AG04449 (cell line): ENCODE data around the gene VCL.
A peak's percentile ranks its signal among the peaks of the same experiment; 100 is the strongest.
"Not testable (repeated sequence)": the region's sequence is repeated elsewhere in the genome, so short reads cannot be mapped to it uniquely, and the experiment has no call there.

Experiments
- CTCF ChIA-PET: fragments of 350-600 bp; formaldehyde crosslinking; extraction: SDS; loops from one replicate; lab custom pipeline; 2021; ENCODE audit warnings: antibody characterized with exemption; lab: Yijun Ruan, JAX
- POLR2A ChIA-PET: fragments of 400-600, 350-600 bp; formaldehyde crosslinking; extraction: SDS; loops from one replicate; lab custom pipeline; 2020; ENCODE audit warnings: antibody characterized with exemption, inconsistent platforms; lab: Yijun Ruan, JAX
- DNase-seq: peaks from one replicate; pipeline ENCODE4 v3.0.0-alpha.2; 2010; ENCODE audit warnings: low read depth, low spot score
- H3K4me3 ChIP-seq: 2 replicates; pipeline ENCODE4 v1.5.1; 2011; ENCODE audit warnings: low read depth, mild to moderate bottlenecking, control low read depth, low read length
- CTCF ChIP-seq: IDR thresholded peaks from one replicate; pipeline ENCODE4 v1.5.1; 2011; ENCODE audit warnings: mild to moderate bottlenecking, moderate library complexity, low read length, control low read depth, inconsistent platforms; ENCODE audit not compliant: insufficient read depth; ENCODE audit errors: missing control alignments

Gene VCL

GRCh38 chr10:74011017-74011416 lies 13.1 kb downstream of the VCL start:
- H3K4me3 ChIP-seq, result peak overlapping the region; percentile 9; the same call in 1 of the 2 replicates
- no peak for DNase-seq
- ChIA-PET CTCF (interaction anchor here (0.7 to 2.2 kb wide), 5 partner anchors 11 to 81 kb away, joined by 3 to 9 read pairs (median 4); no protein-coding TSS in a partner anchor), POLR2A (no interaction called here)
- TF ChIP-seq CTCF, result no peak

GRCh38 chr10:74011770-74012169 lies 13.9 kb downstream of the VCL start:
- TF ChIP-seq CTCF, result no peak
- POLR2A ChIA-PET, result no interaction called here
- no peak for DNase-seq

GRCh38 chr10:74012480-74012879 lies 14.6 kb downstream of the VCL start:
- TF ChIP-seq CTCF, result no peak
- no peak for DNase-seq
- CTCF ChIA-PET, result interaction anchor here (0.9 to 2.3 kb wide), 9 partner anchors 11 to 163 kb away, joined by 3 to 9 read pairs (median 4); no protein-coding TSS in a partner anchor
- no peak overlapping the region for H3K4me3 ChIP-seq
- POLR2A ChIA-PET, result no interaction called here

More at GRCh38 chr10:74011770-74012169, 13.9 kb downstream of the VCL start:
- CTCF ChIA-PET, result interaction anchor here (0.9 to 2.3 kb wide), 7 partner anchors 10 to 125 kb away, joined by 3 to 9 read pairs (median 5); no protein-coding TSS in a partner anchor
- no peak overlapping the region for H3K4me3 ChIP-seq

- no peak overlapping the region for H3K4me3 ChIP-seq
- ChIA-PET CTCF (interaction anchor here (0.9 to 2.3 kb wide), 6 partner anchors 13 to 163 kb away, joined by 3 to 9 read pairs (median 5); no protein-coding TSS in a partner anchor), POLR2A (no interaction called here)
- no peak for TF ChIP-seq CTCF
- no peak for DNase-seq
Observed at GRCh38 chr10:74013004-74013403, 15.1 kb downstream of the VCL start.

- CTCF ChIA-PET, result interaction anchor here (0.7 to 2.0 kb wide), 5 partner anchors 12 to 128 kb away, joined by 3 to 7 read pairs (median 5); no protein-coding TSS in a partner anchor
- POLR2A ChIA-PET, result interaction anchor here (1.4 to 1.7 kb wide), 2 partner anchors 10 to 25 kb away, joined by 4 read pairs; no protein-coding TSS in a partner anchor
- DNase-seq, H3K4me3 ChIP-seq: not testable (repeated sequence)
Observed at GRCh38 chr10:74014574-74014973, 16.7 kb downstream of the VCL start.

GRCh38 chr10:74018241-74018640 lies 20.3 kb downstream of the VCL start:
- no peak for DNase-seq
- no peak for TF ChIP-seq CTCF
- ChIA-PET POLR2A (no interaction called here), CTCF (interaction anchor here (1.0 to 1.2 kb wide), 2 partner anchors 63 to 132 kb away, joined by 3 to 4 read pairs; no protein-coding TSS in a partner anchor)
- no peak overlapping the region for H3K4me3 ChIP-seq
